ENCODE measurements around the gene KRTAP5-4.
A peak's percentile ranks its signal among the peaks of the same experiment; 100 is the strongest.
"Not testable (repeated sequence)": the region's sequence is repeated elsewhere in the genome, so short reads cannot be mapped to it uniquely, and the experiment has no call there.

Gene KRTAP5-4

GRCh38 chr11:1598406-1598805, 23.5 kb downstream of the KRTAP5-4 start:
- not testable (repeated sequence) for DNase-seq

GRCh38 chr11:1597994-1598380, 24.0 kb downstream of the KRTAP5-4 start, which contains the start of gene KRTAP5-2:
Gene KRTAP5-2 (minus strand): TSS chr11:1598294. CDS start chr11:1598250, 44 bp downstream.
- DNase-seq = no peak

DNA sequence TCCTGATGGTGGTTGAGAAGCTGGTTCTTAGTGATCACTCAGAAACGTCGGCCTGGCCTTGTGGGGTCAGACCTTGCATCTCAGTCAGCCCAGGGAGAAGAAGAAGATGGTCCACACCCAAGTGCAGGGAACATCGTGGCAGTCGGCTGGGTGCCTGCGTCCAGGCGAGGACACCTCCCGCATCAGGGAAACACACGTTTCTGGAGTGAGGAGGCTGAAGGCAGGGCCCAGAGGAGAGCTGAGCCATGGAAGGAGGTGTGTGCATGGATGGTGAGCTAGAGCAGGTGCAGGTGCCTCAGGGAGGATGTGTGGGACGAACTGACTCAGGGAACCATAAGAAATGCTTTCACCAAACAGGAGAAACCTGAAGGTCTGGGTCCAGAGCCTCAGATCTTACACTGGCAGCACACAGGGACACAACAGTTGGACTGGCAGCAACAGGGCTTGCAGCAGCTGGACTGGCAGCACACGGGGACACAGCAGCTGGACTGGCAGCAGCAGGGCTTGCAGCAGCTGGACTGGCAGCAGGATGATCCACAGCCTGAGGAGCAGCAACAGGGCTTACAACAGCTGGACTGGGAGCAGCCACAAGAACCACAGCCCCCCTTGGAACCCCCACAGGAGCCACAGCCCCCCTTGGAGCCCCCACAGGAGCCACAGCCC, 24.5 kb downstream of the KRTAP5-4 start:
- no peak for DNase-seq

DNA sequence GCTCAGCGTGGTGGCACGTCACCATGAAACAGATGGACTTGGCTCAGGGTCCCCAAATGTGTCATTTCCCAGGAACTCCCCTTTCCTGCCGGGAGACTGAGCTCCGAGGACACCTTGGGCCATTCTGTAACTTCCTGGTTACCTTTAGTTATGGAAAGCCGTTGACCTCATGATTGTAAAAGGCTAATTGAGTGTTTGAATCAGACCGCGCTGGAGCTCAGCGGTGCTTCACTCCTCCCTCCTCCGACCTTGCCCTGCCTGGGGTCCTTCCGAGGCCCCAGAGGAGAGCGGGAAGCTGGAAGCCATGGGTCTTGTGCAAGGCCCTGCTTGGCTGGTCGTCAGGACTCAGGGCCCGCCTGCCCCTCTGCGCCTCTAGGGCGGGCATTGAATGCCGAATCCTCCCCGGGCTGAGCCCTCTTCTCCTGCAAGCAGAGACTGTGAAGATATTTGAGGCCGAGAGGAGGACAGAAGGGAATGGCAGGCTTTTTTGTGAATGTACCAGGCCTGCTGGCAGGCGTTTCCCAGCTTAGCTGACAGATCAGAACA, 25.3 kb downstream of the KRTAP5-4 start:
- DNase-seq = not testable (repeated sequence)

- DNase-seq = not testable (repeated sequence)
Observed at GRCh38 chr11:1595994-1596575, 25.9 kb downstream of the KRTAP5-4 start.

GRCh38 chr11:1592628-1593027, 29.3 kb downstream of the KRTAP5-4 start:
- no peak for DNase-seq

- DNase-seq = no peak
Observed at GRCh38 chr11:1589996-1590395, 31.9 kb downstream of the KRTAP5-4 start.

GRCh38 chr11:1589191-1589963, 32.6 kb downstream of the KRTAP5-4 start:
- DNase-seq = not testable (repeated sequence)

GRCh38 chr11:1586699-1587098, 35.2 kb downstream of the KRTAP5-4 start:
- no peak for DNase-seq

DNA sequence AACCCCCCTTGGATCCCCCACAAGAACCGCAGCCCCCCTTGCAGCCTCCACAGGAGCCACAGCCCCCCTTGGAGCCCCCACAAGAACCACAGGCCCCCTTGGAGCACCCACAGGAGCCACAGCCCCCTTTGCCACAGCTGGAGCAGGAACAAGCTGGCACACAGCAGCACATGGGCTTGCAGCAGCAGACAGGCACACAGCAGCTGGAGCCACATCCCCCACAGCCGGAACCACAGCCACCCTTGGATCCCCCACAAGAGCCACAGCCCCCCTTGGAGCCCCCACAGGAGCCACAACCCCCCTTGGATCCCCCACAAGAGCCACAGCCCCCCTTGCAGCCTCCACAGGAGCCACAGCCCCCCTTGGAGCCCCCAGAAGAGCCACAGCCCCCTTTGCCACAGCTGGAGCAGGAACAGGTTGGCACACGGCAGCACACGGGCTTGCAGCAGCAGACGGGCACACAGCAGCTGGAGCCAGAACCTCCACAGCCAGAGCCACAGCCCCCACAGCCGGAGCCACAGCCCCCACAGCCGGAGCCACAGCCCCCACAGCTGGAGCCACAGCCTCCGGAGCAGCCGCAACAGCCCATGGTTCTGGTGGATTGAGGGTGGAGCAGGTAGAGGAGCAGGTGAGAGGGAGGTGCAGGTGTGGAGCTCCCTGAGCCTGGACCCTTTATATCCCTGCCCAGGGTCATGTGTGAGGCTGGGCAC, 37.1 kb downstream of the KRTAP5-4 start, which contains the start of gene KRTAP5-1:
TSS of gene KRTAP5-1 (minus strand) at position 623 of the 710 bp plus-strand sequence. CDS start at position 589, 34 bp downstream.
- DNase-seq = not testable (repeated sequence)

DNA sequence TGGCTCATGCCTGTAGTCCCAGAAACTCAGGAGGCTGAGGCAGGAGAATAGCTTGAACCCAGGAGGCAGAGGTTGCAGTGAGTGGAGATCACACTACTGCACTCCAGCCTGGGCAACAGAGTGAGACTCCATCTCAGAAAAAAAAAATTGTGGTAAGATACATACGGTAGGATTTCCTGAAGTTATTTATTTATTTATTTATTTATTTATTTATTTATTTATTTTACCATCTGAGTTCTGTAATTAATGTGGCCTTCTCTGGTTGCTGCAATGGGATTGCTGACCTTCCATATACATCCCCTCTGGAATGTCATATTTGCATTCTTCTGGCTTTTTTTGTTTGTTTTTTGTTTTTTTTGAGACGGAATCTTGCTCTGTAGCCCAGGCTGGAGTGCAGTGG, 39.0 kb downstream of the KRTAP5-4 start:
- DNase-seq = not testable (repeated sequence)

DNA sequence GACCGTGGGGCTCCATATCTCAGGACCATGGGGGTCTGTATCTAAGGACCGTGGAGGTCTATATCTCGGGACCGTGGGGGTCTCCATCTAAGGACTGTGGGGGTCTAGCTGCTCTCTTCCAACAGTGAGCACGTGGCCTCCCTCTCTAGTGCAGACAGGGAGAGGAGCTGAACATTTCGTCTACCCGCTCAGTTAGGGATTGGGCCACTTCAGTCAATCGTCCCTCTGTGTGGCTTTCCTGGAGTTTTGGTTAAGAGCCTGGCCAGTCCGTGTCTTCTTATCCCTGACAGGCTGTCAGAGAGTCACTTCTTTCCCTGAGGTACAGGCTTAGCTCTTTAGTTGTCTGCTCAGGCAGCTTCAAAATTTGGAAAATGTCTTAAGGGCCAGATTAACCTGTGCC, 40.0 kb downstream of the KRTAP5-4 start:
- DNase-seq = no peak

GRCh38 chr11:1576825-1577224, 45.1 kb downstream of the KRTAP5-4 start:
- DNase-seq = no peak

DNA sequence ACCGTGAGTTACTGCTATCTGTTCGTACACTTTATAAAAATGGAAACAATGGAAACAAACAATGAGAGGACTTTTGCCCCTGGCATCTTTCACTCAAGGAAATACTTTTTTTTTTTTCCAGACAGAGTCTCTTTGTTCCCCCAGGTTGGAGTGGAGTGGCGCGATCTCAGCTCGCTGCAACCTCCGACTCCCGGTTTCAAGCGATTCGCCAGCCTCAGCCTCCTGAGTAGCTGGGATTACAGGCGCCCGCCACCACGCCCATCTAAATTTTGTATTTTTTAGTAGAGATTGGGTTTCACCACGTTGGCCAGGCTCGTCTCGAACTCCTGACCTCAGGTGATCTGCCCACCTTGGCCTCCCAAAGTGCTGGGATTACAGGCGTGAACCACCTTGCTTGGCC, 46.2 kb downstream of the KRTAP5-4 start:
- not testable (repeated sequence) for DNase-seq

GRCh38 chr11:1574933-1575242, 47.0 kb downstream of the KRTAP5-4 start:
- no peak for DNase-seq

DNA sequence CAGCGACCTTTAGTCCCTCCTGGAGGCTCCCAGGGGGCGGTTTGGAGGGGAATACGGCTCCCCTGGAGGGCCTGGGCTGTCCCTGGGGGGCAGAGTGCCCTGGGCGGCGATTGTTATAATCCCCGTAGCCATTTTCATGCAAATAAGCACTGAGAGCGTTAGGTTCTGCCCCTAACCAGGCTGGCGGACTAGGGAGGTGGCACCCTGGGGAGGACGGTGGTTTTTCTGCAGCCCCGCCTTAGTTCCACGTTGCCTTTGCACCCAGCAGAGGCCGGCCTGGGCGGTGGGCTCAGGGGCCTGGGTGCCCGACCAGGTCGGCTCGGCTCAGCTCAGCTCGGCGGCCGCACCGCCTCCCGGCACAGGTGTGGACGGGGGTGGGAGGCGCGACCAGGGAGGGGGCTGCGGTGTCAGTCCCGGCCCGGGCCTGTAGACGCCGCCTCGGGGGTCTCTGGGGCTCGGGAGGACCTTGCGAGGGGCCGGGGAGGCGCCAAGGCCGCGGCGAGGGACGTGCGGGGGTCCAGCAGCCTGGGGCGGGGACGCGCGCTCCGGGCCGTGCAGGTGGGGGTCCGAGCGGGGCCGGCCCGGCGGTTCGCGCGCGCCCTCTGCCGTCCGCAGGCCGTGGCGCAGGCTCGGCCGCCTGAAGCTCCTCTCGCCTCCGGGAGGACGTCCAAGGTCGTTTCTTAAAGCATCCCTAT, 47.6 kb downstream of the KRTAP5-4 start:
- peak; percentile 70 for DNase-seq

GRCh38 chr11:1573903-1574237, 48.1 kb downstream of the KRTAP5-4 start:
- no peak for DNase-seq

- no peak for DNase-seq
Observed at GRCh38 chr11:1573077-1573902, 48.6 kb downstream of the KRTAP5-4 start.

GRCh38 chr11:1572197-1573076, 49.5 kb downstream of the KRTAP5-4 start, which contains the start of gene DUSP8:
Gene DUSP8 (minus strand): TSS chr11:1572271. CDS start chr11:1565826, 6,445 bp downstream.
- peak; percentile 82 for DNase-seq

DNA sequence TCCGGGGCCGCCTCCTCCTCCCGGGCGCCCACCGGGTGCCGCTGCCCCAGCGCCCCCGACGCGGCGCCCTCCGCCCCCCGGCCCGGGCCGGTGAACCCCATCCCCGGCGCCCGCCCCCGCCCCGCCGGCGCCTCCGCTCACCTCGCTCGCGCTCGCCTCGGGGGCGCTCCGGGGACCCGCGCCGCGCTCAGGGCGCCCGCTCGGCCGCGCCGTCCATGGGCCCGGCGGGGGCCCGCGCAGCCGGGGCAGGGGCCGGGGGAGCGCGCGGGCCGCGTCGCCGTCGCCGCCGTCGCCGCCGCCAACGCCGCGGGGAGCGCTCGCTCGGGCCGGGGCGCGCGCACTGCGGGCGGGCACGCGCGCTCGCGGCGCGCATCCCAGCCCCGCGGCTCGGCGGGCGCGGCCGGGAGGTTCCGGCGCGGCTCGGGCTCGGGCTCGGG, 50.2 kb downstream of the KRTAP5-4 start:
- no peak for DNase-seq
